Endometrial microvascular endothelial cells (primary cell): ENCODE measurements around the gene TDRD10. TPM values are rescaled to one million over a fixed set of nuclear protein-coding genes. Genes with fewer than 3 reads are reported as not detected.

ENCODE experiments used
- in situ Hi-C: cut with HindIII; loops from 2 replicates; pipeline ENCODE4 v1.10.0; 2017; ENCODE audit warnings: low sequenced_read_pairs, low pct_unique_long_range_greater_than_20kb; ENCODE audit errors: inconsistent ontology term
- total RNA-seq: library from RNA; depleted of rRNA; stranded (reverse); fragments of >200 nt; gene quantifications from one replicate; pipeline ENCODE4 v1.2.3, GENCODE V29; 2015; ENCODE audit errors: inconsistent ontology term

TDRD10 gene
- 2.8 TPM for total RNA-seq

DNA sequence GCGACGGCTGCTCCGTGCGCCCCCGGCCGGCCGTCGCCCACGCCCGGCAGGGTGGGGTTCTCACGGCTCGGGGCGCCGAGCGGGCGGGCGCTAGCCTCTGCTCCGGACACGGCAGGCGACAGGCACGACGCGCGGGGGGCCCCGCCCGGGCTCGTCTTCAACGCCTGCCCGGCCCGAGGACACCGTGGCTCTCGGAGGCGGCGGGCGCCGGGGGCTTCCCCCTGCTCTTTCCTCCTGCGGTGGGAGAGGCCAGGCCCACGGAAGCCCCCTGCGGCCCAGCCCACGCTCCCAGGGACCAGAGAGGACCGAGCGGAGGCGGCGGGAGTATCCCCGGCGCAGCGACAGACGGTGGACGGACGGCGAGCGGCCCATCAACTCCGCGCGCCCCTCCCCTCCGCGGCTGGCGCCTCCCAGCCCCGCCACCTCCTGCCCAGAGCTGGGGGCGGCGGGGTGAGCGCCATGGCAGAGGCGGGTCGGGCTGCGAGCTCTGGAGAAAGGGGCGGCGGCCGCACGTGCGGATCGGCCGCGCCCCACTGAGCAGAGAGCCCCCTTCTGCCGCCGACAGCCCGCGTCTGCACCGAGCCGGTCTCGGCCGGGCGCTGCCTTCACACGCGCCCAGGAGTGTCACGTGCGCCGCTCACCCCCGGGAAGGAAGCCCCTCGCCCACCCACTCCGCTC is at the start of gene TDRD10, which contains the start of gene SHE:
TSS of gene TDRD10 (plus strand) at position 154 of the 678 bp plus-strand sequence. CDS start 4,685 bp downstream, outside the sequence.
TSS of gene SHE (minus strand) at position 347 of the 678 bp plus-strand sequence. CDS start 386 bp downstream, outside the sequence.
- in situ Hi-C loops = no loop called here

GRCh38 chr1:154453161-154453560 is 48.9 kb upstream of the TDRD10 start:
- in situ Hi-C loops = no loop called here

GRCh38 chr1:154453574-154454352 is 48.3 kb upstream of the TDRD10 start:
- in situ Hi-C loops = no loop called here

- in situ Hi-C loops = no loop called here
These were observed 47.5 kb upstream of the TDRD10 start for GRCh38 chr1:154454386-154455120.

GRCh38 chr1:154456631-154457030 is 45.4 kb upstream of the TDRD10 start:
- in situ Hi-C loops = no loop called here

DNA sequence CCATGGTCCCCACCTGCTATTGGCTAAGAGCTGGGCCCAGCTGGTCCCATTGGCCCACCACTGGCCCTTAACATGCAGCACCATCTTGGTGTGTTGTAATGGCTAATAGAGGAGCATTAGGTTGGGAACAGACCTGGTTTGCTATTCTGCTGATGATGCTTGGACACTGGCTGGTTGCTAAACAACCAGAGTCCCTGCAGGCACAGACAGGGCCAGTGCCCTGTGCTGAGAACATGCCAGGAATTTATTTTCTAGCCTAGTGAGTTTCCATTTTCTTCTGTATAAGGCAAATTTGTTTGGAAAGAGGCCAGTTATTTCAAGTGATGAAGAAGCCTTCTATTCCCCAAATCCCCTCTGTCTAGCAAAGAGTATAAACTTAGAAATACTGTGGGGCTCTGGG is 42.9 kb upstream of the TDRD10 start:
- in situ Hi-C loops = no loop called here

GRCh38 chr1:154460695-154461260 is 41.2 kb upstream of the TDRD10 start:
- in situ Hi-C loops = no loop called here

DNA sequence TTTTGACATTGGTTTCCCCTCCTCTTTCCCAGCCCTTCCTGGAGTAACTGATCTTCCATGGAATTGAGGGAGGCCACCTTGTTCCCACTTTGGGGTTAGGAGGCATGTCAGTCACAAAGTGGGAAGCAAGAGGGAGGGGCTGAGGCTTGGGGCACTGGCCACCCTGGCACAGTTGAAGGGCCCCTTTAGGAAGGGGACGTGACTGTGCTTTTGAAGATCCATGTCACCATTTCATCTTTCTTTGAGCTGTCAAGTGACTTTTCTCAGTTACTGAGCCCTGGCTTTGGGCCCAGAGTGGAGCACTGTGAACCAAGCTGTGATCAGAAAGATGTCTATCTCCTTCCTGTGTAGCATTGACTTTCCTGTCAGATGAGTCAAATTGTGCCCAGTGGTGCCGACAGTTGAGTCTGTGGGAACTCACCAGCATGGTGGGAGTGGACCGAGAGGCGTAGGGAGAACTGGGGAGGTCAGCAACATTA is 38.5 kb upstream of the TDRD10 start:
- in situ Hi-C loops = no loop called here

DNA sequence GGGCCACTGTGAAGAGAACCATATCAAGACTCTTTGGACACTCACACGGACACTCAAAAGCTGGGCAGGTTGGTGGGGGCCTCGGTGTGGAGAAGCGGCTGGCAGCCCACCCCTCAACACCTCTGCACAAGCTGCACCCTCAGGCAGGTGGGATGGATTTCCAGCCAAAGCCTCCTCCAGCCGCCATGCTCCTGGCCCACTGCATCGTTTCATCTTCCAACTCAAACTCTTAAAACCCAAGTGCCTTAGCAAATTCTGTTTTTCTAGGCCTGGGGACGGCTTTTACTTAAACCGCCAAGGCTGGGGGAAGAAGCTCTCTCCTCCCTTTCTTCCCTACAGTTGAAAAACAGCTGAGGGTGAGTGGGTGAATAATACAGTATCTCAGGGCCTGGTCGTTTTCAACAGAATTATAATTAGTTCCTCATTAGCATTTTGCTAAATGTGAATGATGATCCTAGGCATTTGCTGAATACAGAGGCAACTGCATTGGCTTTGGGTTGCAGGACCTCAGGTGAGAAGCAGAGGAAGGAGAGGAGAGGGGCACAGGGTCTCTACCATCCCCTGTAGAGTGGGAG is 36.3 kb upstream of the TDRD10 start:
- in situ Hi-C loops = no loop called here

- in situ Hi-C loops = no loop called here
These were observed 35.8 kb upstream of the TDRD10 start for GRCh38 chr1:154466206-154466605.

- in situ Hi-C loops = no loop called here
These were observed 35.0 kb upstream of the TDRD10 start for GRCh38 chr1:154466921-154467417.

GRCh38 chr1:154467434-154468102 is 34.5 kb upstream of the TDRD10 start:
- in situ Hi-C loops = no loop called here

- in situ Hi-C loops = no loop called here
These were observed 33.3 kb upstream of the TDRD10 start for GRCh38 chr1:154468535-154469250.

- in situ Hi-C loops = no loop called here
These were observed 32.0 kb upstream of the TDRD10 start for GRCh38 chr1:154469844-154470560.

GRCh38 chr1:154471304-154471703 is 30.7 kb upstream of the TDRD10 start:
- in situ Hi-C loops = no loop called here

- in situ Hi-C loops = no loop called here
These were observed 27.2 kb upstream of the TDRD10 start for GRCh38 chr1:154474802-154475201.

- in situ Hi-C loops = no loop called here
These were observed 25.2 kb upstream of the TDRD10 start for GRCh38 chr1:154476791-154477190.
